Spleen (tissue), 11 donors: ENCODE data around the gene PAX5. TPM values are rescaled to one million over a fixed set of nuclear protein-coding genes. Genes with fewer than 3 reads are reported as not detected.
A peak's percentile ranks its signal among the peaks of the same experiment; 100 is the strongest.

ENCODE experiments used
- DNase-seq: peaks from one replicate; pipeline ENCODE4 v3.0.0-alpha.2; 2020
- H3K27ac ChIP-seq, 8 donors: fragments of 200-600 bp; sonication (generic) in 7 of 8; 1 replicate in 4 of 8; 2 replicates in 4 of 8; pipeline versions ENCODE4 v1.5.0 to v1.8.0; 2016 to 2021; ENCODE audit warnings: inconsistent platforms in 4 of 8, mild to moderate bottlenecking in 4 of 8, moderate library complexity in 1 of 8
- H3K27me3 ChIP-seq, 7 donors: fragments of 200-600 bp; sonication (generic) in 6 of 7; replicated peaks in 1 of 7; 1 replicate in 4 of 7; 2 replicates in 3 of 7; pipeline versions ENCODE4 v1.5.0 to v1.8.0; 2016 to 2021; ENCODE audit warnings: inconsistent platforms in 3 of 7, mild to moderate bottlenecking in 1 of 7
- H3K36me3 ChIP-seq, 6 donors: fragments of 200-600 bp; sonication (generic) in 5 of 6; 1 replicate in 4 of 6; 2 replicates in 2 of 6; pipeline versions ENCODE4 v1.5.0 to v1.8.0; 2016 to 2021; ENCODE audit warnings: inconsistent platforms in 2 of 6
- H3K4me1 ChIP-seq, 6 donors: fragments of 200-600 bp; sonication (generic) in 5 of 6; 1 replicate in 3 of 6; 2 replicates in 3 of 6; pipeline versions ENCODE4 v1.5.0 to v1.8.0; 2016 to 2021; ENCODE audit warnings: inconsistent platforms in 3 of 6
- H3K4me3 ChIP-seq, 8 donors: fragments of 200-600 bp; sonication (generic) in 7 of 8; 1 replicate in 4 of 8; 2 replicates in 4 of 8; pipeline versions ENCODE4 v1.5.0 to v1.8.0; 2016 to 2021; ENCODE audit warnings: inconsistent platforms in 4 of 8, mild to moderate bottlenecking in 4 of 8, moderate library complexity in 2 of 8
- H3K9me3 ChIP-seq, 8 donors: fragments of 200-600 bp; sonication (generic) in 7 of 8; 1 replicate in 4 of 8; 2 replicates in 4 of 8; pipeline versions ENCODE4 v1.5.0 to v1.8.0; 2016 to 2021; ENCODE audit warnings: inconsistent platforms in 4 of 8
- CTCF ChIP-seq, 11 experiments: fragments of 200-600 bp in 7 of 11; fragments of 450-650 bp in 4 of 11; sonication (generic) in 4 of 11; IDR thresholded peaks in 8 of 11; conservative IDR thresholded peaks in 3 of 11; 1 replicate in 7 of 11; 2 replicates in 4 of 11; pipeline versions ENCODE4 v1.4.0 to v1.8.0; 2016 to 2021; ENCODE audit warnings: antibody characterized with exemption in 11 of 11, inconsistent platforms in 4 of 11, mild to moderate bottlenecking in 1 of 11
- POLR2A ChIP-seq, 3 donors: fragments of 450-650 bp; IDR thresholded peaks; one replicate each; pipeline ENCODE4 v1.5.1; 2017; ENCODE audit warnings: antibody characterized with exemption in 3 of 3, mild to moderate bottlenecking in 1 of 3
- POLR2AphosphoS5 ChIP-seq, 3 donors: sonication (generic); formaldehyde crosslinking; IDR thresholded peaks; one replicate each; pipeline ENCODE4 v1.5.1; 2017; ENCODE audit warnings: antibody characterized with exemption in 3 of 3
- WGBS, 5 donors: extraction: QIAGEN DNeasy Blood & Tissue Kit in 3 of 5; methylation state at CpG; one replicate each; pipeline versions ENCODE4 v1.1.5 to v1.1.7; 2013 to 2018; 5-methylcytosine and 5-hydroxymethylcytosine counted together
- intact Hi-C: fragments of 100-400 bp; cut with DNase I; formaldehyde crosslinking; loops from one replicate; pipeline ENCODE4 v1.15.0; 2023; ENCODE audit warnings: low total_unique reads
- polyA plus RNA-seq, 3 donors: library from polyadenylated mRNA; stranded (reverse); fragments of 200-250 nt; gene quantifications; one replicate each; pipeline ENCODE4 v1.2.1, GENCODE V29; 2013
- total RNA-seq, 7 donors: library from RNA; depleted of rRNA in 3 of 7; stranded (reverse); fragments of >200 nt in 3 of 7; fragmentation: NEBNext Ultra II Directional in 4 of 7; extraction: Animal tissue kit (Norgen Biotek cat#: 25700) in 4 of 7; gene quantifications; one replicate each; pipeline versions ENCODE4 v1.1.0 to v1.2.1, GENCODE V29; 2016 to 2021
- donor health status: healthy with polysubstance abuse.
- donor health status: DM: no; HTN: no; CAD: no; lungs with moderate emphysema.
- donor health status: DM: no; HTN: no; CAD: no.
- donor health status: Bipolar disorder and iron deficiency.
- donor health status: healthy.
- donor health status: DM: no; HTN: no; CAD: no.
- donor health status: DM: yes; HTN: yes; CAD: no.

The PAX5 gene
- total and polyA plus RNA-seq, 10 donors = 15.9 to 120 (median 53.0) TPM

GRCh38 chr9:36891341-36891811 is 142.7 kb downstream of the PAX5 start:
- Histone ChIP-seq H3K9me3 (no peaks in the 10 kb centered on the region), H3K4me3 (no peak overlapping the region), H3K4me1 (no peaks in the 10 kb centered on the region), H3K27ac (no peak overlapping the region), H3K27me3 (no peaks in the 10 kb centered on the region), H3K36me3 (peaks cover 0 to 30% (median 0%) of the 10 kb centered on the region in 6 donors)
- 66 to 74% (median 69%) methylated on average over 13 of the region's 13 CpGs for WGBS, 5 donors
- TF ChIP-seq POLR2A (IDR thresholded peaks at IDR 0.05) (no peak), POLR2AphosphoS5 (IDR thresholded peaks at IDR 0.05) (no peak), CTCF (IDR thresholded peaks at IDR 0.05 in 8 of 11, conservative IDR thresholded peaks at IDR 0.05 in 3 of 11) (no peak)
- intact Hi-C loops = no loop called here
- DNase-seq = peak; percentile 46

GRCh38 chr9:36889844-36890243 is 144.2 kb downstream of the PAX5 start:
- Histone ChIP-seq H3K27ac (no peak overlapping the region), H3K4me3 (no peak overlapping the region), H3K4me1 (no peaks in the 10 kb centered on the region), H3K9me3 (no peaks in the 10 kb centered on the region), H3K27me3 (no peaks in the 10 kb centered on the region), H3K36me3 (peaks cover 0 to 20% (median 0%) of the 10 kb centered on the region in 6 donors)
- TF ChIP-seq POLR2AphosphoS5 (IDR thresholded peaks at IDR 0.05) (no peak), CTCF (IDR thresholded peaks at IDR 0.05 in 8 of 11, conservative IDR thresholded peaks at IDR 0.05 in 3 of 11) (no peak), POLR2A (IDR thresholded peaks at IDR 0.05) (no peak)
- intact Hi-C loops = no loop called here
- 54 to 69% (median 59%) methylated on average over 6 of the region's 6 CpGs for WGBS, 5 donors
- no peak for DNase-seq

- Histone ChIP-seq H3K9me3 (no peaks in the 10 kb centered on the region), H3K27me3 (no peaks in the 10 kb centered on the region), H3K4me3 (no peak overlapping the region), H3K27ac (no peak overlapping the region), H3K36me3 (peaks cover 0 to 8% (median 0%) of the 10 kb centered on the region in 6 donors), H3K4me1 (no peaks in the 10 kb centered on the region)
- 68 to 81% (median 71%) methylated on average over 5 to 7 of the region's 7 CpGs for WGBS, 5 donors
- peak; percentile 65 for DNase-seq
- no peak for TF ChIP-seq POLR2AphosphoS5 (IDR thresholded peaks at IDR 0.05)
- TF ChIP-seq CTCF (IDR thresholded peaks at IDR 0.05 in 8 of 11, conservative IDR thresholded peaks at IDR 0.05 in 3 of 11) = no peak
- no peak for TF ChIP-seq POLR2A (IDR thresholded peaks at IDR 0.05)
- intact Hi-C loops = no loop called here
Observed at GRCh38 chr9:36888551-36888950, 145.5 kb downstream of the PAX5 start.

- TF ChIP-seq POLR2A (IDR thresholded peaks at IDR 0.05) (no peak), POLR2AphosphoS5 (IDR thresholded peaks at IDR 0.05) (no peak), CTCF (IDR thresholded peaks at IDR 0.05 in 8 of 11, conservative IDR thresholded peaks at IDR 0.05 in 3 of 11) (no peak)
- no peaks in the 10 kb centered on the region for H3K9me3 ChIP-seq
- DNase-seq = peak; percentile 49
- no peaks in the 10 kb centered on the region for H3K27me3 ChIP-seq
- 76 to 87% (median 83%) methylated on average over 6 of the region's 6 CpGs for WGBS, 5 donors
- H3K4me1 ChIP-seq = peaks cover 0 to 6% (median 0%) of the 10 kb centered on the region in 6 donors
- peaks cover 0 to 25% (median 0%) of the 10 kb centered on the region in 6 donors for H3K36me3 ChIP-seq
- no peak overlapping the region for H3K4me3 ChIP-seq
- no peak overlapping the region for H3K27ac ChIP-seq
- intact Hi-C loops = no loop called here
Observed at GRCh38 chr9:36884721-36885120, 149.3 kb downstream of the PAX5 start.
